ENCODE results near the gene TMEM11. TPM values are rescaled to one million over a fixed set of nuclear protein-coding genes. Genes with fewer than 3 reads are reported as not detected.

TMEM11 gene
- total RNA-seq, 1 donor from 2014 or later = 31.6 TPM

GRCh38 chr17:21157586-21158370 is 56.2 kb downstream of the TMEM11 start:
- Histone ChIP-seq H2AFZ (ENCODE audit: low read depth, low read length) (no peak overlapping the region), H3K4me1 (ENCODE audit: insufficient read depth, low read length) (no peaks in the 10 kb centered on the region), H3K4me3 (ENCODE audit: insufficient read depth, low read depth, low read length) (no peak overlapping the region), H3K27ac (ENCODE audit: low read depth, low read length) (no peak overlapping the region), H3K9me3 (ENCODE audit: insufficient read depth, low read depth, low read length) (no peaks in the 10 kb centered on the region), H3K4me2 (ENCODE audit: low read length) (no peak overlapping the region), H3K27me3 (ENCODE audit: insufficient read depth, low read length) (no peaks in the 10 kb centered on the region), H3K9ac (ENCODE audit: low read length) (no peak overlapping the region), H4K20me1 (ENCODE audit: insufficient read depth, low read length) (no peaks in the 10 kb centered on the region), H3K79me2 (ENCODE audit: insufficient read depth, low read length) (no peaks in the 10 kb centered on the region), H3K36me3 (ENCODE audit: insufficient read depth, low read length) (no peaks in the 10 kb centered on the region)
- DNase-seq (ENCODE audit: low read depth) = no peak
- Mint-ChIP-seq H3K4me3 (ENCODE audit: unreplicated experiment) (no peak overlapping the region), H3K27ac (ENCODE audit: unreplicated experiment) (no peak overlapping the region), H3K27me3 (ENCODE audit: low read depth, unreplicated experiment) (no peaks in the 10 kb centered on the region), H3K36me3 (ENCODE audit: low read depth, unreplicated experiment) (peaks cover 2% of the 10 kb centered on the region), H3K9me3 (ENCODE audit: unreplicated experiment) (peaks cover 3% of the 10 kb centered on the region), H3K4me1 (ENCODE audit: low read depth, unreplicated experiment) (peaks cover 9% of the 10 kb centered on the region)
- no peak for FAIRE-seq
- TF ChIP-seq CTCF (IDR thresholded peaks at IDR 0.05; ENCODE audit: insufficient read depth, low read depth, low read length) (no peak), EZH2 (IDR thresholded peaks at IDR 0.05; ENCODE audit: insufficient read depth, low read length) (no peak)

- Histone ChIP-seq H3K79me2 (ENCODE audit: insufficient read depth, low read length) (no peaks in the 10 kb centered on the region), H3K4me2 (ENCODE audit: low read length) (no peak overlapping the region), H3K27me3 (ENCODE audit: insufficient read depth, low read length) (no peaks in the 10 kb centered on the region), H3K9ac (ENCODE audit: low read length) (no peak overlapping the region), H3K36me3 (ENCODE audit: insufficient read depth, low read length) (no peaks in the 10 kb centered on the region), H3K4me3 (ENCODE audit: insufficient read depth, low read depth, low read length) (no peak overlapping the region), H4K20me1 (ENCODE audit: insufficient read depth, low read length) (no peaks in the 10 kb centered on the region), H3K27ac (ENCODE audit: low read depth, low read length) (no peak overlapping the region), H2AFZ (ENCODE audit: low read depth, low read length) (no peak overlapping the region), H3K4me1 (ENCODE audit: insufficient read depth, low read length) (no peaks in the 10 kb centered on the region), H3K9me3 (ENCODE audit: insufficient read depth, low read depth, low read length) (peaks cover 2% of the 10 kb centered on the region)
- no peak for DNase-seq (ENCODE audit: low read depth)
- H3K4me1 Mint-ChIP-seq (ENCODE audit: low read depth, unreplicated experiment) = no peaks in the 10 kb centered on the region
- peaks cover 8% of the 10 kb centered on the region for H3K36me3 Mint-ChIP-seq (ENCODE audit: low read depth, unreplicated experiment)
- no peaks in the 10 kb centered on the region for H3K27me3 Mint-ChIP-seq (ENCODE audit: low read depth, unreplicated experiment)
- no peak for FAIRE-seq
- H3K9me3 Mint-ChIP-seq (ENCODE audit: unreplicated experiment) = peaks cover 5% of the 10 kb centered on the region
- H3K4me3 Mint-ChIP-seq (ENCODE audit: unreplicated experiment) = no peak overlapping the region
- TF ChIP-seq CTCF (IDR thresholded peaks at IDR 0.05; ENCODE audit: insufficient read depth, low read depth, low read length) = no peak
- no peak for TF ChIP-seq EZH2 (IDR thresholded peaks at IDR 0.05; ENCODE audit: insufficient read depth, low read length)
- H3K27ac Mint-ChIP-seq (ENCODE audit: unreplicated experiment) = no peak overlapping the region
These were observed 61.2 kb downstream of the TMEM11 start for GRCh38 chr17:21152731-21153130.

- Histone ChIP-seq H3K9me3 (ENCODE audit: insufficient read depth, low read depth, low read length) (peaks cover 2% of the 10 kb centered on the region), H3K36me3 (ENCODE audit: insufficient read depth, low read length) (no peaks in the 10 kb centered on the region), H4K20me1 (ENCODE audit: insufficient read depth, low read length) (no peaks in the 10 kb centered on the region), H3K27me3 (ENCODE audit: insufficient read depth, low read length) (no peaks in the 10 kb centered on the region), H3K9ac (ENCODE audit: low read length) (no peak overlapping the region), H3K4me1 (ENCODE audit: insufficient read depth, low read length) (no peaks in the 10 kb centered on the region), H3K79me2 (ENCODE audit: insufficient read depth, low read length) (no peaks in the 10 kb centered on the region), H3K4me3 (ENCODE audit: insufficient read depth, low read depth, low read length) (no peak overlapping the region), H3K27ac (ENCODE audit: low read depth, low read length) (no peak overlapping the region), H2AFZ (ENCODE audit: low read depth, low read length) (no peak overlapping the region), H3K4me2 (ENCODE audit: low read length) (no peak overlapping the region)
- H3K4me3 Mint-ChIP-seq (ENCODE audit: unreplicated experiment) = no peak overlapping the region
- TF ChIP-seq EZH2 (IDR thresholded peaks at IDR 0.05; ENCODE audit: insufficient read depth, low read length) (no peak), CTCF (IDR thresholded peaks at IDR 0.05; ENCODE audit: insufficient read depth, low read depth, low read length) (no peak)
- H3K4me1 Mint-ChIP-seq (ENCODE audit: low read depth, unreplicated experiment) = no peaks in the 10 kb centered on the region
- H3K27ac Mint-ChIP-seq (ENCODE audit: unreplicated experiment) = no peak overlapping the region
- FAIRE-seq (no peak), DNase-seq (ENCODE audit: low read depth) (no peak)
- H3K9me3 Mint-ChIP-seq (ENCODE audit: unreplicated experiment) = peaks cover 5% of the 10 kb centered on the region
- no peaks in the 10 kb centered on the region for H3K27me3 Mint-ChIP-seq (ENCODE audit: low read depth, unreplicated experiment)
- peaks cover 15% of the 10 kb centered on the region for H3K36me3 Mint-ChIP-seq (ENCODE audit: low read depth, unreplicated experiment)
These were observed 64.3 kb downstream of the TMEM11 start for GRCh38 chr17:21149621-21150020.
